Measurements from ENCODE around the gene ADAMTS8. TPM values are rescaled to one million over a fixed set of nuclear protein-coding genes. Genes with fewer than 3 reads are reported as not detected.

ADAMTS8 gene
- total RNA-seq, 1 donor from 2014 or later: not detected

GRCh38 chr11:130462931-130463330 lies 34.5 kb upstream of the ADAMTS8 start:
- intact Hi-C loops (cut with micrococcal nuclease): no loop called here

GRCh38 chr11:130462101-130462885 lies 33.9 kb upstream of the ADAMTS8 start:
- intact Hi-C loops (cut with micrococcal nuclease): no loop called here

GRCh38 chr11:130459521-130459920 lies 31.1 kb upstream of the ADAMTS8 start:
- intact Hi-C loops (cut with micrococcal nuclease): no loop called here

- intact Hi-C loops (cut with micrococcal nuclease): no loop called here
Observed at GRCh38 chr11:130458410-130458729, 30.0 kb upstream of the ADAMTS8 start.

- intact Hi-C loops (cut with micrococcal nuclease): no loop called here
Observed at GRCh38 chr11:130457623-130458409, 29.4 kb upstream of the ADAMTS8 start.

GRCh38 chr11:130456286-130456685 lies 27.9 kb upstream of the ADAMTS8 start:
- intact Hi-C loops (cut with micrococcal nuclease): no loop called here

GRCh38 chr11:130455483-130456127 lies 27.2 kb upstream of the ADAMTS8 start:
- intact Hi-C loops (cut with micrococcal nuclease): no loop called here

GRCh38 chr11:130454491-130455252 lies 26.3 kb upstream of the ADAMTS8 start:
- intact Hi-C loops (cut with micrococcal nuclease): no loop called here

GRCh38 chr11:130452940-130453339 lies 24.5 kb upstream of the ADAMTS8 start:
- intact Hi-C loops (cut with micrococcal nuclease): no loop called here

- intact Hi-C loops (cut with micrococcal nuclease): no loop called here
Observed at GRCh38 chr11:130452176-130452575, 23.8 kb upstream of the ADAMTS8 start.

- intact Hi-C loops (cut with micrococcal nuclease): no loop called here
Observed at GRCh38 chr11:130451231-130452019, 23.0 kb upstream of the ADAMTS8 start.

- intact Hi-C loops (cut with micrococcal nuclease): loop anchor here (10.0 kb wide), 1 partner anchor 1245 kb away; no protein-coding TSS in a partner anchor
Observed at GRCh38 chr11:130449996-130450769, 21.8 kb upstream of the ADAMTS8 start.

GRCh38 chr11:130449310-130449990 lies 21.0 kb upstream of the ADAMTS8 start:
- intact Hi-C loops (cut with micrococcal nuclease): loop anchor here (10.0 kb wide), 1 partner anchor 1245 kb away; no protein-coding TSS in a partner anchor

- intact Hi-C loops (cut with micrococcal nuclease): loop anchor here (10.0 kb wide), 1 partner anchor 1246 kb away; no protein-coding TSS in a partner anchor
Observed at GRCh38 chr11:130448416-130449309, 20.3 kb upstream of the ADAMTS8 start, which contains the start of gene ADAMTS15. Gene ADAMTS15 (plus strand): TSS chr11:130448645. CDS start chr11:130448974, 329 bp downstream.

GRCh38 chr11:130448039-130448415 lies 19.6 kb upstream of the ADAMTS8 start:
- intact Hi-C loops (cut with micrococcal nuclease): loop anchor here (10.0 kb wide), 1 partner anchor 1247 kb away; no protein-coding TSS in a partner anchor

- intact Hi-C loops (cut with micrococcal nuclease): loop anchor here (10.0 kb wide), 1 partner anchor 1249 kb away; no protein-coding TSS in a partner anchor
Observed at GRCh38 chr11:130445788-130446187, 17.4 kb upstream of the ADAMTS8 start.

GRCh38 chr11:130442737-130443136 lies 14.3 kb upstream of the ADAMTS8 start:
- intact Hi-C loops (cut with micrococcal nuclease): loop anchor here (10.0 kb wide), 1 partner anchor 1252 kb away; no protein-coding TSS in a partner anchor

- intact Hi-C loops (cut with micrococcal nuclease): loop anchor here (10.0 kb wide), 1 partner anchor 1253 kb away; no protein-coding TSS in a partner anchor
Observed at GRCh38 chr11:130441719-130442118, 13.3 kb upstream of the ADAMTS8 start.
